ENCODE results near the gene PSMD5.

PSMD5 gene

DNA sequence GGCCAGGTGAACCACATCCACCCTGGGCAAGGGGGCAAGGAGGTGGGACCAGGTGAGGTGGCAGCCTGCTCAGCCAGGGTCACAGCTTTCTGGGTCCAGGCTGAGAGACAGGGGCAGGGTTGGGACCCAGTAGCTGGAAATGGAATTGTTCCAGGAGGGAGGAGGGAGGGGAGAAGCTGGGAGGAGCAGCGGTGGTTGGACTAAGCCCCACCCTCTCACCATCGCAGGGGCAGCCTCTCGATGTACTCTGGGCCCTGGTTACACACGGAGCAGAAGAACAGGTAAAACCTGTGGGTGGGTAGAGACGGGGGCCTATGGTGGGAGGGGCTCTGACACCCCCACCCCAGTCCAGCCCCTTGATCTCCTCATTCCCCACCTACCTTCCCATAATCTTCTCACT, 23.1 kb upstream of the PSMD5 start:
- Histone ChIP-seq H3K9me3 (ENCODE audit: control insufficient read depth, insufficient read depth, low read length) (no peaks in the 10 kb centered on the region), H3K36me3 (ENCODE audit: control insufficient read depth, insufficient read depth, low read length) (peaks cover 18% of the 10 kb centered on the region), H3K4me3 (ENCODE audit: low read depth, low read length) (no peak overlapping the region), H3K27ac (ENCODE audit: low read depth, low read length) (no peak overlapping the region), H3K4me1 (ENCODE audit: control insufficient read depth, insufficient read depth, low read length) (peaks cover 3% of the 10 kb centered on the region; the same call in 1 of the 2 replicates), H3K9ac (ENCODE audit: low read depth, low read length) (no peak overlapping the region), H3K27me3 (ENCODE audit: control insufficient read depth, insufficient read depth, low read length) (no peaks in the 10 kb centered on the region)

DNA sequence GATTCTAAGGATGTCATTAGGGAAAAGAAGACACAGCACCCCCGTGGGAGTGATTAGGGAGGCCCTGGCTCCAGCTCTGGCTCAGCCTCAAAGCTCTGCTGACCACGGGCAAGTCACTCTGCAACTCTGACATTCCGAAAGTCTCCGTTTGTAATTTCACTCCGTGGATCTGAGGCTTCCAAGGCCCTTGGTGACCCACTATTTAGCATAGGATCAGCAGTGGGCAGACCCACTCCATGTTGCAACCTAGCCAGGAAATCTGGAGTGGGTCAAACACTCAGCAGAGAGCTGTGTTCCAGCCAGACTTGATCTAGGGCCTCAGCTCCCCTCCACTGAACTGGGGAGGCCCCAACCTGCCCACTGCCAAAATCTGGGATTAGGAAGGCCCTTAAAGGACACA, 22.5 kb upstream of the PSMD5 start:
- Histone ChIP-seq H3K27ac (ENCODE audit: low read depth, low read length) (no peak overlapping the region), H3K9me3 (ENCODE audit: control insufficient read depth, insufficient read depth, low read length) (no peaks in the 10 kb centered on the region), H3K36me3 (ENCODE audit: control insufficient read depth, insufficient read depth, low read length) (peaks cover 24% of the 10 kb centered on the region), H3K4me3 (ENCODE audit: low read depth, low read length) (no peak overlapping the region), H3K9ac (ENCODE audit: low read depth, low read length) (no peak overlapping the region), H3K27me3 (ENCODE audit: control insufficient read depth, insufficient read depth, low read length) (no peaks in the 10 kb centered on the region), H3K4me1 (ENCODE audit: control insufficient read depth, insufficient read depth, low read length) (peaks cover 3% of the 10 kb centered on the region; the same call in 1 of the 2 replicates)

DNA sequence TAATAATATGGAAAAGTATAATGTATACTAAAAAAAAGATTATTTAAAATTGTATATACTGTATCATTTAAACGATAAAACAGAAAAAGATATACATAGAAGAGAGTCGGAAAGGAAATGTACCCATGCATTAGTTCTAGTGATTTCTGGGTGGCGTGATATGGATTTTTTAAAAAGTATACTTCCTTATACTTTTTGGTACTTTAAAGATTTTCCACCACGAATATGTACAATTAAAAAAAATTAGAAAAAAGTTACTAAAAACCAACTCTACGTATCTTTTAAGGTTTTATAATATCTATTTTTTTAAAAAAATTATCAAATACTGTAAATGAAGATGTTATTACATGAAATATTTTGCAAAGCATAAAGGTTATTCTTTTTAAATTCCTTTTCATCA, 22.0 kb upstream of the PSMD5 start:
- peaks cover 3% of the 10 kb centered on the region; the same call in 1 of the 2 replicates for H3K4me1 ChIP-seq (ENCODE audit: control insufficient read depth, insufficient read depth, low read length)
- no peak overlapping the region for H3K9ac ChIP-seq (ENCODE audit: low read depth, low read length)
- H3K9me3 ChIP-seq (ENCODE audit: control insufficient read depth, insufficient read depth, low read length), result no peaks in the 10 kb centered on the region
- H3K36me3 ChIP-seq (ENCODE audit: control insufficient read depth, insufficient read depth, low read length), result peaks cover 29% of the 10 kb centered on the region
- no peaks in the 10 kb centered on the region for H3K27me3 ChIP-seq (ENCODE audit: control insufficient read depth, insufficient read depth, low read length)
- H3K4me3 ChIP-seq (ENCODE audit: low read depth, low read length), result no peak overlapping the region
- no peak overlapping the region for H3K27ac ChIP-seq (ENCODE audit: low read depth, low read length)

DNA sequence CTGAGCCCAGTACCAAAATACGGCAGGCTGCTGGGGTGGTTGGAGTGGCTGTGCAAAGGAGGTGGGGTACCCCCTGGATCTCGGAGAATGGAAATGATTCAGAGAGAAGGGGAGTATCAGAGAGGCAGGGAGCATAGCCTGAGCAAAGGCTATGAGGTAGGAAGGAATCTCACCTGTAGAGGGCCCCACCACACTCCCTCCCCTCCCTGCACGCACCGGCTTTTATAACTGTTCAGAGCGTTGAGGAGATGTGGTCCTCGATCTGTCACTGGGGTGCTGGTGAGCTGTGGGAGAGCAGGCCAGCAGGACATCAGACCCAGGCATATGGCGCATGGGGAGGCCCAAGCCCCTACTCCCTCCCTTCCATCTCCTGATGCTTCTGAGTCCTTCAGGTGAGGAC, 21.1 kb upstream of the PSMD5 start:
- Histone ChIP-seq H3K9me3 (ENCODE audit: control insufficient read depth, insufficient read depth, low read length) (no peaks in the 10 kb centered on the region), H3K27ac (ENCODE audit: low read depth, low read length) (no peak overlapping the region), H3K36me3 (ENCODE audit: control insufficient read depth, insufficient read depth, low read length) (peaks cover 33% of the 10 kb centered on the region), H3K9ac (ENCODE audit: low read depth, low read length) (no peak overlapping the region), H3K4me3 (ENCODE audit: low read depth, low read length) (no peak overlapping the region), H3K27me3 (ENCODE audit: control insufficient read depth, insufficient read depth, low read length) (no peaks in the 10 kb centered on the region), H3K4me1 (ENCODE audit: control insufficient read depth, insufficient read depth, low read length) (peaks cover 3% of the 10 kb centered on the region; the same call in 1 of the 2 replicates)

DNA sequence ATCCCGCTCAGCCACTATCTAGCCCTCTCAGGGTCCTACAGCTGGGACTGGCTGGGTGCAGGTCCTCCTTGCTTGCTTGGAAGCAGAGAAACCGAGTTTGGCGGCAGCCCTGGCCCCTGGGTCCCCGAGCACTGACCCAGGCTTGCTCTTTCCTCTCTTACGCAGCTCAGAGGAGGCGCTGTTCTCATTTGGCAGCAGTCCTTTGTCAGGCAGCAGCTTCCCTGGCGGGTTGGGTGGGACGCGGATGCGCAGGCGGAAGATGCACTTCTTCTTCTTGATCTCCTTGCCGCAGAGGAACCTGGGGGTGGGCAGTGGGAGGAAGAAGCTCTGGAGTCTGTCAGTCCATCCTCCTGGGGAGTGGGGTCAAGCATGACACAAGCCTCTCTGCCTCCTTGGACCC, 19.7 kb upstream of the PSMD5 start:
- no peaks in the 10 kb centered on the region for H3K27me3 ChIP-seq (ENCODE audit: control insufficient read depth, insufficient read depth, low read length)
- no peak overlapping the region for H3K9ac ChIP-seq (ENCODE audit: low read depth, low read length)
- H3K36me3 ChIP-seq (ENCODE audit: control insufficient read depth, insufficient read depth, low read length), result peaks cover 41% of the 10 kb centered on the region
- H3K27ac ChIP-seq (ENCODE audit: low read depth, low read length), result no peak overlapping the region
- H3K4me1 ChIP-seq (ENCODE audit: control insufficient read depth, insufficient read depth, low read length), result no peaks in the 10 kb centered on the region
- no peaks in the 10 kb centered on the region for H3K9me3 ChIP-seq (ENCODE audit: control insufficient read depth, insufficient read depth, low read length)
- no peak overlapping the region for H3K4me3 ChIP-seq (ENCODE audit: low read depth, low read length)

DNA sequence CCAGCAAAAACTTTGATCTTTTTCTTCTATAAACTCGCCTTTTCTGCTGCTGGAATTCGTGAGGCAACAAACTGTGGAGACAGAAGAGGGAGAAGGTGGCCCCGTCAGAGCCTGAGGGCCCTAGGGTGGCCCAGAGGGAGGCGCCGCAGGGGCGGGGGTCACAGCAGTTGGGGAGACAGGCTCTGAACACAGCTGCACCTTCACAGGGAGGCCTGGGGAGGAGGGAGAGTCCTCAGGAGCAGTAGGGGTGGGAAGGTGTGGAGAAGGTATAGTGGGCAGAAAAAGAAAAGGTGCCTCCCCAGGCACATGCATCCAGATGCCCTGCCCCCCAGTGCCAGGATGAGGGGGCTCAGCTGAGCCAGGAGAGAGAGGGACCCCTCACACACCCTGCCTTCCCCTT, 19.2 kb upstream of the PSMD5 start:
- Histone ChIP-seq H3K4me3 (ENCODE audit: low read depth, low read length) (no peak overlapping the region), H3K27me3 (ENCODE audit: control insufficient read depth, insufficient read depth, low read length) (no peaks in the 10 kb centered on the region), H3K9me3 (ENCODE audit: control insufficient read depth, insufficient read depth, low read length) (no peaks in the 10 kb centered on the region), H3K36me3 (ENCODE audit: control insufficient read depth, insufficient read depth, low read length) (peaks cover 43% of the 10 kb centered on the region), H3K4me1 (ENCODE audit: control insufficient read depth, insufficient read depth, low read length) (no peaks in the 10 kb centered on the region), H3K27ac (ENCODE audit: low read depth, low read length) (no peak overlapping the region), H3K9ac (ENCODE audit: low read depth, low read length) (no peak overlapping the region)

DNA sequence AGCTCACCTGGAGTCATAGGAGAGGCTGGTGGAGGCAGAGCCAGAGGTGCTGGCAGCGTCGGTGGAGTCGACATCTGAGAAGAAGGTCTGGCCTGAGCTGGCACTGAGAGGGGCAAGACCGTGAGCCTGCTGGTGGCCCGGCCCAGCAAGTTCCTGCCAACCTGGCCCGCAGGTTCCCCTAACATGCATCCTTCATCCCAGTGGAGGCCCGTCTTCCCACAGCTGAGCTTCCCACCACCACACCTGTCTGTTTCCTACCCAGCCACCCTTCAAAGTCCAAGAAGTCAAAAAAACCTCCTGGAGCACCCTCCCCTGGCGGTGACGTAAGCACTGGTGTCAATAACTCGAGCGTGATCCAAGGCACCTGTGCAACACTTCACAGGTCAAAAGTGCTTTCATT, 17.4 kb upstream of the PSMD5 start:
- Histone ChIP-seq H3K36me3 (ENCODE audit: control insufficient read depth, insufficient read depth, low read length) (peaks cover 40% of the 10 kb centered on the region), H3K27me3 (ENCODE audit: control insufficient read depth, insufficient read depth, low read length) (no peaks in the 10 kb centered on the region), H3K27ac (ENCODE audit: low read depth, low read length) (no peak overlapping the region)

DNA sequence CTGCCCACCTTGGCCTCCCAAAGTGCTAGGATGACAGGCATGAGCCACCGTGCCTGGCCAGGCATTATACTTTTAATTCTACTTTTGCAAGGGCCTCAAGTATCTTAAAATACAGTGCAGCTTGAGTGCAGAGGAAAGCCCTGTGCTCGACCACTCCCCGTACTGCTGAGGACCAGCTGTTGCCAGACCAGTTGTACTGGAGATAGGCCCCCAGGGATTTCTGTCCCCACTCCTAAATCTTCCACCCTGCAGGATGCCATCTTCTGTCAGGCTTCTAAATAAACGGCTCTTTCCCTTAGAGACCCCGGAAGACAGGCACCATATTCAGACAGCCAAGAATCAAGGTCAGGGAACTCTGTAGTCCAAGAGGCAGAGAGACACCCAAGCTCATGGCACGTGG, 16.6 kb upstream of the PSMD5 start:
- H3K4me1 ChIP-seq (ENCODE audit: control insufficient read depth, insufficient read depth, low read length), result no peaks in the 10 kb centered on the region
- no peaks in the 10 kb centered on the region for H3K9me3 ChIP-seq (ENCODE audit: control insufficient read depth, insufficient read depth, low read length)
- H3K27ac ChIP-seq (ENCODE audit: low read depth, low read length), result no peak overlapping the region
- peaks cover 40% of the 10 kb centered on the region for H3K36me3 ChIP-seq (ENCODE audit: control insufficient read depth, insufficient read depth, low read length)
- H3K27me3 ChIP-seq (ENCODE audit: control insufficient read depth, insufficient read depth, low read length), result no peaks in the 10 kb centered on the region
- no peak overlapping the region for H3K4me3 ChIP-seq (ENCODE audit: low read depth, low read length)
- H3K9ac ChIP-seq (ENCODE audit: low read depth, low read length), result no peak overlapping the region

More for the DNA sequence above, 17.4 kb upstream of the PSMD5 start:
- no peak overlapping the region for H3K9ac ChIP-seq (ENCODE audit: low read depth, low read length)
- H3K9me3 ChIP-seq (ENCODE audit: control insufficient read depth, insufficient read depth, low read length), result no peaks in the 10 kb centered on the region
- no peaks in the 10 kb centered on the region for H3K4me1 ChIP-seq (ENCODE audit: control insufficient read depth, insufficient read depth, low read length)
- no peak overlapping the region for H3K4me3 ChIP-seq (ENCODE audit: low read depth, low read length)

DNA sequence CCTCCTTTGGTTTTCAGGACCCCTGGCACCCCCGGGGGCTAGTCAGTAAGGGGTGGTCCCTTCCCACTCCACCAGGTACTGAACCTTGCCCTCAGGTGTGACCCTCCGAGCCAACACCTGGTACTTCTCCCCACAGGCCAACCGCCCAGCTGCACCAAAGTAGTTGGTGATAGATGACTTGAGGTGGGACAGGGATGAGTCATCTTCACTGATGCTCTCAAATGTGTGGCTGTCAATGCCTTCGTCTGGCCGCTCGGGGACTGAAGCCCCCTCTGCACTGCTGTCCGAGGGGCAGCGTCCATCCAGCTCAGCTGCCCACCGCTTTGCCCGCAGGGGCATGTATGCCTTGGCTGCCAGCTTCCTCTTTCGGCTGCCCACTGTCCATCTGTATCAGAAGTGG, 15.2 kb upstream of the PSMD5 start:
- Histone ChIP-seq H3K36me3 (ENCODE audit: control insufficient read depth, insufficient read depth, low read length) (peaks cover 39% of the 10 kb centered on the region), H3K27me3 (ENCODE audit: control insufficient read depth, insufficient read depth, low read length) (no peaks in the 10 kb centered on the region), H3K4me1 (ENCODE audit: control insufficient read depth, insufficient read depth, low read length) (peaks cover under 1% of the 10 kb centered on the region; the same call in 1 of the 2 replicates), H3K9me3 (ENCODE audit: control insufficient read depth, insufficient read depth, low read length) (no peaks in the 10 kb centered on the region), H3K4me3 (ENCODE audit: low read depth, low read length) (no peak overlapping the region), H3K9ac (ENCODE audit: low read depth, low read length) (no peak overlapping the region), H3K27ac (ENCODE audit: low read depth, low read length) (no peak overlapping the region)

DNA sequence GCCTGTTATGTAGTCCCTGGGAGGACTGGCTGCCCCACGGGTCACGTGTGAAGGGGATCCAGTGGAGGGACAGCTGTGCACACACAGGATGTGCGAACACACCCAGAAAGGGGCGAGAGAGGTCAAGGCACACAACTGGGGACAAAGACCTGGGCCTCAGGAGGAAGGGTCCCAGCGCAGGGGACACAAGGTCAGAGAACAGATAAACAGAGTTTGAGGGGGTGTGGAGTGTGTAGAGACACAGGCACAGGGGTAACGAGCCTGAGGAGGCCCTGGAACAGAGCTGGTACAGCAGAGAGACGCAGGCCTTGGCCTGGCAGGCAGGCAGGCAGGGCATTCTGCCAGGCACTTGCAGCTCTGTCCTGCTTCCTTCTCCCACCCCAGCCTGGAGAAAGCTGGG, 14.8 kb upstream of the PSMD5 start:
- Histone ChIP-seq H3K4me3 (ENCODE audit: low read depth, low read length) (no peak overlapping the region), H3K4me1 (ENCODE audit: control insufficient read depth, insufficient read depth, low read length) (peaks cover 5% of the 10 kb centered on the region), H3K9me3 (ENCODE audit: control insufficient read depth, insufficient read depth, low read length) (no peaks in the 10 kb centered on the region), H3K27ac (ENCODE audit: low read depth, low read length) (no peak overlapping the region), H3K27me3 (ENCODE audit: control insufficient read depth, insufficient read depth, low read length) (no peaks in the 10 kb centered on the region), H3K9ac (ENCODE audit: low read depth, low read length) (no peak overlapping the region), H3K36me3 (ENCODE audit: control insufficient read depth, insufficient read depth, low read length) (peaks cover 35% of the 10 kb centered on the region)

DNA sequence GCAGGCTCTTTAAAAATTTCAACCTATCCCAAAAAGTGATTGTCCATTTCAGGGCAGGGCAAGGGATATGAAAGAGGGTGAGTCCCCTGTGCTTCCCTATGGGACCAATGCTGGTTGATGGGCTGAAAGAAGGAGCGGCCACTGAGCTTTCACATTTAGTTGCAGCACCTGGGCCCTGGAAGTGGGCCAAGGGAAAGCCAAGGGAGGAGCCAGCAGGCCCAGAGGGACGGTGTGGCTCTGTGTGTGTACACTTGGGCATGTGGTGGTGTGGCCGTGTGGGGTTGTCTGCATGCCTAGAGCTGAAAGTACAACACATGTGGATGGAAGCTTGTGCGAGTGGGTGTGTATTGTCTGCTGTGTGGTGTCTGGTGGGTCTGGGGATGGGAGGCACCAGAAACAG, 14.0 kb upstream of the PSMD5 start:
- no peak overlapping the region for H3K27ac ChIP-seq (ENCODE audit: low read depth, low read length)
- H3K9ac ChIP-seq (ENCODE audit: low read depth, low read length), result no peak overlapping the region
- peaks cover 34% of the 10 kb centered on the region for H3K36me3 ChIP-seq (ENCODE audit: control insufficient read depth, insufficient read depth, low read length)
- H3K4me1 ChIP-seq (ENCODE audit: control insufficient read depth, insufficient read depth, low read length), result peaks cover 13% of the 10 kb centered on the region
- no peaks in the 10 kb centered on the region for H3K9me3 ChIP-seq (ENCODE audit: control insufficient read depth, insufficient read depth, low read length)
- H3K4me3 ChIP-seq (ENCODE audit: low read depth, low read length), result no peak overlapping the region
- H3K27me3 ChIP-seq (ENCODE audit: control insufficient read depth, insufficient read depth, low read length), result no peaks in the 10 kb centered on the region
